ENCODE data around the gene MAZ. TPM values are rescaled to one million over a fixed set of nuclear protein-coding genes. Genes with fewer than 3 reads are reported as not detected.
A peak's percentile ranks its signal among the peaks of the same experiment; 100 is the strongest.

Gene MAZ
- total and polyA plus RNA-seq, 2 of the 13 experiments (the other 11 are each of a cell fraction or from before 2014, with no cell fraction given) = 203 to 277 TPM

GRCh38 chr16:29811170-29811895 is 5.0 kb downstream of the MAZ start (continued):
- TF ChIP-seq ZNF580 (CRISPR knock-in tag; IDR thresholded peaks at IDR 0.05; ENCODE audit: borderline replicate concordance, low read depth) = peak; percentile 84
- TF ChIP-seq ZKSCAN5 (CRISPR knock-in tag; IDR thresholded peaks at IDR 0.05) = no peak
- TF ChIP-seq ZNF781 (CRISPR knock-in tag; IDR thresholded peaks at IDR 0.05; ENCODE audit: borderline replicate concordance, not compliant biosample characterization) = peak; percentile 88
- no peak for TF ChIP-seq ZNF17 (CRISPR knock-in tag; IDR thresholded peaks at IDR 0.05)
- no peak for TF ChIP-seq NR0B2 (CRISPR knock-in tag; IDR thresholded peaks at IDR 0.05)
- TF ChIP-seq RAD21 (CRISPR knock-in tag; IDR thresholded peaks at IDR 0.05) = peak; percentile 36; the same call in 1 of the 2 replicates
- TF ChIP-seq ZFP37 (CRISPR knock-in tag; IDR thresholded peaks at IDR 0.05; ENCODE audit: borderline replicate concordance) = 0 out of 2 replicates have a peak, but pooled peaks have one; percentile 32
- TF ChIP-seq NKX3-1 (CRISPR knock-in tag; IDR thresholded peaks at IDR 0.05) = peak; percentile 21; the same call in 1 of the 2 replicates
- TF ChIP-seq ZNF616 (CRISPR knock-in tag; IDR thresholded peaks at IDR 0.05; ENCODE audit: low read depth) = no peak
- 0 out of 2 replicates have a peak, but pooled peaks have one; percentile 5 for TF ChIP-seq MLX (CRISPR knock-in tag; IDR thresholded peaks at IDR 0.05)
- TF ChIP-seq THAP11 (CRISPR knock-in tag; IDR thresholded peaks at IDR 0.05) = no peak
- TF ChIP-seq DMTF1 (CRISPR knock-in tag; IDR thresholded peaks at IDR 0.05) = no peak
- no peak; the same call in 1 of the 2 replicates for TF ChIP-seq TEAD2 (CRISPR knock-in tag; IDR thresholded peaks at IDR 0.05)
- TF ChIP-seq ZBTB8A (CRISPR knock-in tag; IDR thresholded peaks at IDR 0.05; ENCODE audit: borderline replicate concordance, low read depth) = no peak
- no peak for TF ChIP-seq ZNF282 (IDR thresholded peaks at IDR 0.05; ENCODE audit: partially characterized antibody)
- TF ChIP-seq ZFP36L1 (CRISPR knock-in tag; IDR thresholded peaks at IDR 0.05) = peak; percentile 73; the same call in 1 of the 2 replicates
- no peak for TF ChIP-seq ZNF251 (CRISPR knock-in tag; IDR thresholded peaks at IDR 0.05)
- no peak for TF ChIP-seq ZHX2 (IDR thresholded peaks at IDR 0.05; ENCODE audit: low read depth)
- no peak for TF ChIP-seq ZHX2 (CRISPR knock-in tag; IDR thresholded peaks at IDR 0.05; ENCODE audit: borderline replicate concordance)
- no peak; the same call in 1 of the 2 replicates for TF ChIP-seq ZNF232 (CRISPR knock-in tag; IDR thresholded peaks at IDR 0.05; ENCODE audit: borderline replicate concordance)

Measured in HepG2 (cell line).